NCI-H226 (cell line): ENCODE data around the gene FOXP4.
A peak's percentile ranks its signal among the peaks of the same experiment; 100 is the strongest.

Source experiments
- DNase-seq: peaks from one replicate; pipeline ENCODE4 v3.0.0-alpha.2; 2015

FOXP4 gene

GRCh38 chr6:41522780-41523548 lies 23.2 kb upstream of the FOXP4 start:
- no peak for DNase-seq

DNA sequence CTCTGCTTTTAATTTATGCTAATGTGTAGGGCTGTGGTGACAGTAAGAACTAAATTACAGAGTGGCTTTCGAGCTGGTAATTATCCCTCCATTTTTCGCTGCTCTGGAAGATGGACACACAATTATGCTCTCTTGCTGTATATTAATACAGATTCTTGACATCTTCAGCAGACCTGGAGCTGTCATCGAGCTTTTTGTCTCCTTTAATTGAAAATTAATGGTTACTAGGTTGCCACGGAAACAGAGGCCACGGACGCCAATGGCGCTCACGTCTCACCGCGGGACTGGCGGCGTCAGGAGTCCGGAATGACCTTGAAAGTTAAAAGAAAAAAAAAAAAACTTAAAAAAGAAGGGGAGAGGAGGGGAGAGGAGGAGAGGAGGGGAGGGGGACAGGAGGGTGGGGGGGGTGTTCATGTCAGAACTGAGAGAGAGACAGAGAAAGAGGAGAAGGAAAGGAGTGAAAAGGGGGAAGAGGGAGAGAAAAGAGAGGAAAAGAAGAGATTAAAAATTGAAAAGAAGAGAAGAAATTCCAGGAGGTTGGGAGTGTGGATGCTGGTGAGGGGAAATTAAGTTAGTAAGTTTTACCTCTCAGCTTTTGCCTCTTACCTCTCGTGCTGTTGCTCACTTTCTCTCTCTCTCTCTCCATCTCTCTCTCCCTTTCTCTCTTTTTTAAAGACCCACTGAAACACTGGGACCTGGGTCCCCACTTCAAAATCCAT lies 22.1 kb upstream of the FOXP4 start:
- no peak for DNase-seq

GRCh38 chr6:41524634-41525011 lies 21.6 kb upstream of the FOXP4 start:
- DNase-seq = no peak

GRCh38 chr6:41527721-41528408 lies 18.3 kb upstream of the FOXP4 start:
- no peak for DNase-seq

GRCh38 chr6:41528409-41528963 lies 17.7 kb upstream of the FOXP4 start:
- DNase-seq = no peak

DNA sequence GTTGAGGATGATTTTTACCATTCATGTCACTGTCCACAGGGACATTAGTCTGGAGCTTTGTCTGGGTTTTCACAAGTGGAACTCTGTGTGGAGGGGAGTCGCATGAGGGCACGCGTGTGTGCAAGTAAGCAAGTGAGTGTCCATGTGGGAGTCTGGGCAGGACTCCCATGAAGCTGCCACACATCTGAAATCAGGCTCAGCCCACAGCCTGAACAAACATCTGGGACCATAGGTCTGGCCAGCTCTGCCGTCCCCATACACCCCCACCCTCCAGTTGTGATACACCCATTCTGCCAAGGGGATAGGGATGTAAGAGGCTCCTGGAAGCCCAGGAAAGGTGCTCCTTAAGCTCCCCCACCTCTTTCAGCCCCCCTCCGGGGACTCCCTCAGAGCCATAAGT lies 17.1 kb upstream of the FOXP4 start:
- no peak for DNase-seq

- DNase-seq = no peak
Observed at GRCh38 chr6:41529970-41530369, 16.2 kb upstream of the FOXP4 start.

- no peak for DNase-seq
Observed at GRCh38 chr6:41530476-41530875, 15.7 kb upstream of the FOXP4 start.

DNA sequence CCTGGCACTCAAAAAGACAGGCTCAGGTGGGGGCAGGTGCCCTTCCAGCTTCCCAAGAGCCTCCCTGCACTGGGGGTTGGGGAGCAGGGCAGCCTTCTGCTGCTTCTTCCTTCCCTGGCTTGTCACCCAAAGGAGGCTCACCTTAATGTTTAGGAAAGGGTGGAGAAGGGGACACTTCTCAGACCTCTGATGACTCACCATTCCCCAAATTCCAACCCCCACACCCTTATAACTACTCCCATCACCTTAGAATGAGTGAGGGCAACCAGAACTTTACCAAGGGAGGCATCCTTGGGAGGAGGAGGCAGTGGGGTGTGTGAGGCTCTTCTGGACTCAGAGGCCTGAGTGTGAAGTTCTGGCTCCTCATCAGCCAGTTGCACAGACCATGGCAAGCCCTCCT lies 15.2 kb upstream of the FOXP4 start:
- DNase-seq = no peak

DNA sequence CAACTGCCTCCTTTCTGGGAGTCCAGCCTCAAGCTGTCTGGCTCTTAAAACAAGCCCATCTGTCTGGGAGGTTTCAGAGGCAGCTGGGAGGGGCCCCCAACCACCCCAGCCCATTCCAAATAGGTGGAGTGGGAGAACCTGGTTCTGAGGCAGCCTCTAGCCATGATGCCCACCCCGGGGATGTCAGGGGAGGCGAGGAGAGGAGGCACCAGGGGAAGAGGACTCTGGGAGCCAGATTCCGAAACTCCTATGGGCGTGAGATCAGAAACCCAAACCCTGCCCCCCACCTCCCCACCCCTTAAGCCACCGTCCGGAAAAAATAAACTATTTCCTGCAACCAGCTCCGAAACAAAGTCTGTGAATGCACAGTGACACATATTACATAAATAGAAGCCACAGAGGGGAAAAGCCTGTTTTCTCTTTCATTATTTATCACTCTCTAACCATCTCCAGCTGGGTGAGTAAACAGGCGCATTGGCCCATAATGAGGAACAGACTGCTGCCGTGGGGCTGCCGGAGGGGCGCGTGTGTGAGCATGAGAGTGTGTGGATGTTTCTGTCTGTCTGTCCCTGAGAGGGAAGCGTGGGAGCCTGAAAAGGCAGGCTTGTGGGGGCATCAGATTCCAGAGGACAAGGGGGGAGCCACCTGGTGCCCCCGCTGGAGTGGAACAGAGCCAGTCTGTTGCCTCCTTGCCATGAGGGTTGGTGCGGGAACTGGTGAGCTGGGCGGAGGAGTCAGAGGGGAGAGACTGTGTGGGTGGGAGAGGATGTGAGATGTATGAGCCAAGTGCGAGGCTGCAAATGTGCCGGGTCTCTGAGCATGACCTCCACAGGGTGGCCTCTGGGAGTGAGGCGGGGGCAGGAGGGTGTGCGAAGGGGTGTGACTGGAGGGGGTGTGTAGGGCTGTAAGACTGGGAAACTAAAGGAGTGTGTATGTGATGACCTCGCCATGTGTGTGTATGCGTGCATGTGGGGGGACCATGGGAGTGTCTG lies 14.3 kb upstream of the FOXP4 start:
- DNase-seq = no peak

DNA sequence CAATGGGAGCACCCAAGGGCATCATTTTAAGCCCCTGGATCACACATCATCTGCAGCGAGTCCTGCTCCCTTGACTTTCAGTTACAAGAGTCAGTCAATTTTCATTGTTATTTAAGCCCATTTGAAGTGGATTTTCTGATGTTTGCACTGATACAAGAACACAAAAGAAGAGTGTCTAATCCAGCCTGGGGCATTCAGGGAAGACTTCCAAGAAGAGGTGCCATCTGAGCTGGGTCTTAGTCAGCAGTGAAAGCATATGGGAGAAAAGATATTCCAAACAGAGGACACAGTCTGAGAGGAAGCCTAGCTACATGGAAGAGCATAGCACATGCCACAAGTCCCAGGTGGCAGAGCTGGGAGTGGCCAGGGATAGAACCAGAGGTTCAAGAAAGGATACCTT lies 10.4 kb upstream of the FOXP4 start:
- no peak for DNase-seq

DNA sequence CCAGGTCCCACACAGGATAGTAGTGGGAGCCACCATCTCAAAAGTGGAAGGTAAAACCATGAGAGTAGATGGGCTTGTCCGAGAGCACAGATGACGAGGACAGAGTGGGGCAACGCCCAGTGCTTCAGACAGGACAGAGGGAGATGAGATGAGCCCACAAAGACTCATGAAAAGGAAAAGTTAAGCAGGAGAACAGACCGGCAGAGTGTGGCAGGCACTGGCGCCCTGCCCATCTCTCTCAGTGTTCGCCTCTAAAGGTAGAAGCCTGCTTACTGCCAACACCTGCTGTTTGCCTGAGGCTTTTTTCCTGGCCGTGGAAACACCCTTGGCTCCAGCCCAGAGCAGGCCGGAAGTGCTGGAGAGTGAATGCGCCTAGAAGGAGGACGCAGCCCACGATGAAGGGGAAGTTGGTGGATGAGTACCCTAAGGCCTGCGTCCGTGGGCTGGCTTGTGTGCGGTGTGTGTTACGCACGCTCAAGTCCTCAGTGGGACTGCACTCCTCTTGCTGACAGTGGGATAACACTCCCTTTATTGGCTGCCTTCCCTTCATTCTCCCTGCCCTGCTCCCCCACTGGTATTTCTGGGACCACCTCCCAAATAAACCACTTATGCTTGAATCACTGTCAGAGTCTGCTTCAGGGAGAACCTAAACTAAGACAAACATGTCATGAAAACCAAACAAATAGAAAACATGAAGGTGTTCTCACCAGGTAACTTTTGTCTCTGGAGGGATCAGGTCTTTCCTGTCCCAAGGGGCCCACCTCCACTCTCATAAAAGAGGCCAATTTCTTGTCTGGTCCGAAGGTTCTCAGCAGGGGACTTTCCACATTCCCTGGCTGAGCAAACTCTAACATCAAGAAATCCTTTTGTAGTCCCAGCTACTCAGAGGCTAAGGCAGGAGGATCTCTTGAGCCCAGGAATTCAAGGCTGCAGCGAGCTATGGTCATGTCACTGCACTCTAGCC lies 9.1 kb upstream of the FOXP4 start:
- DNase-seq = peak; percentile 58

DNA sequence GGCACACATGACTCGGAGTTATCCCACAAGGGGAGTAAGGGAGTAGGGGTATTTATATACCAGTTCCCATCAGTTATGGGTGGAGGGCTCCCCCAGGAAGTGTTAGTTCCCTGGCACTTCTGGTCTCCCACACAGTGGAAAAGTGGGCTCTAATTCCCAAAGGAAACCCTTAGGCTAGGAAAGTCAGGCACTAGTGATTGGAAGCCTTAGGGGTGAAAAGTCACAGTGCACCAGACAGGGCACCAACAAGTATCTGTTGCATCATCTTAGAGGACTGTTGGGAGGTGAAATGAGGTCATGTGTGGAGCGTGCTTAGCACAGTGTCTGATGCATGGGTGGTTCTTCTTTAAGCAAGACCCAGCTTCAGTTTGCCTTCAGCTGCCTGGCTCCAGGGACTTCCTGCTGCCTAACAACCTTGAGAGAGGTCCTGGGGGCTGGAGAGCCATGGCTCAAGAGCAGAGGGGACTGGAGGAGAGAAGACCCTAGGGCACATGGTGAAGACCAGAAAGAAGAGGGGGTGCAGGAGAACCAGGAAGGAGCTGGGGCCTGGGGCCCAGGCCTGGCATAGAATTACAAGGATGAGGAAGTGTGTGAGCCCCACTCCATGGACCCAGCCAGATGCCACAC lies 7.5 kb upstream of the FOXP4 start:
- DNase-seq = no peak

- no peak for DNase-seq
Observed at GRCh38 chr6:41539204-41539603, 7.0 kb upstream of the FOXP4 start.

DNA sequence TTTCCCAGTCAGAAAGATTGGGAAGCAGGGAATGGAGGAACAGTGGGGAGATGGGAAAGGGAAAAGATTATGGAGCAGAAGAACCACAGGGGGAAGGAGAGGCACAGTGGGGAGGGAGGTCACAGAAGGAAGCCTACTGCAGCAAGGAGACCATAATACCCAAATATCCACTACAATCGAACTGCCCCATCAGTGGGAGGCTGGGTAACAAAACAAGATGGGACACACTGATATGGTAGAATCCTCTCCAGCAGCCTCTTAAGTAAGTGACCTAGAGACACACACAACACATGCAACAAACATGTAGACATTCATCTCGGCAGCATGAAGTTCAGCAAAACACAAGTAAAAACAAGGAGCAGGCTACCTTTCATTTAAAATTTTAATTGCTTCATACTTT lies 4.8 kb upstream of the FOXP4 start:
- no peak for DNase-seq

GRCh38 chr6:41543087-41543486 lies 3.1 kb upstream of the FOXP4 start:
- no peak for DNase-seq

DNA sequence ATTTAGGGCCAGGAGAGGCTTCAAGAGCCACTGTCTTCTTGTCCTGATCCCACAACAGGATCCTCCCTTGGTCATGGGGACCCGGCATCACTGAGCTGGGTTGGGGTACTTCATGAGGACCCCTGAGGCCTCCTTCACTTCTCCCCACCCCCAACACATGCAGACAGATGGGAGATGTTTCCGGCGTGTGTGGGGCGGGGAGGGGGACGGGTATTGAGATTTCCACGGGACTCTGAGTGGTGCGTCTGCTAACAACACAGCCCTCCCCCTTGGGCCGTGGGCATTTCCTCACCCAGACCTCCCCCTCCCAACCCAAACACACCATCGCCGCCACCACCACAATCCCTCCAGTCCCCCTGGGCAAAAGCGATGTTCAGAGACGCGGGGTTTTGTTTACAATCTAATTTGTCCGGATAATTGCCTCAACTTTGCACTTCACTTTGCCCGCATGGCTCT lies 906 bp upstream of the FOXP4 start:
- no peak for DNase-seq

DNA sequence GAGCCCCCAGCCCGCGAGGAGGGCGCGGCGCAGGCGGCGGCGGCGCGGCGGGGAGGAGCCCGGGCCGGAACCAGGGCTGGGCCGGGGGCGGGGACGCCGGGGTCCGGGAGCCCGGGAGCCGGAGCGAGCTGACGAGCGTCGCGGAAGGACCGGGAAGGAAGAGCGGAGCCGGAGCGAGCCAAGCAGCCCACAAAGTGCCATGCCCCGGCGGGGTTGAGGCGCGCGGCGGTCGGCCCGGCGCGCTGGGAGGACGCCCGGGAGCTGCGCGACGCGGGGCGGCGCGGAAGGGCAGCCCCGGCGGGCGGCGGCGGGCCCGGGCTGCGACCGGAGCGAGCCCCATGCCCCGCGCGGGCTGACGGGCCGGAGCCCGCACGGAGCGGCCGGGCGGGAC lies 289 bp downstream of the FOXP4 start:
- no peak for DNase-seq

DNA sequence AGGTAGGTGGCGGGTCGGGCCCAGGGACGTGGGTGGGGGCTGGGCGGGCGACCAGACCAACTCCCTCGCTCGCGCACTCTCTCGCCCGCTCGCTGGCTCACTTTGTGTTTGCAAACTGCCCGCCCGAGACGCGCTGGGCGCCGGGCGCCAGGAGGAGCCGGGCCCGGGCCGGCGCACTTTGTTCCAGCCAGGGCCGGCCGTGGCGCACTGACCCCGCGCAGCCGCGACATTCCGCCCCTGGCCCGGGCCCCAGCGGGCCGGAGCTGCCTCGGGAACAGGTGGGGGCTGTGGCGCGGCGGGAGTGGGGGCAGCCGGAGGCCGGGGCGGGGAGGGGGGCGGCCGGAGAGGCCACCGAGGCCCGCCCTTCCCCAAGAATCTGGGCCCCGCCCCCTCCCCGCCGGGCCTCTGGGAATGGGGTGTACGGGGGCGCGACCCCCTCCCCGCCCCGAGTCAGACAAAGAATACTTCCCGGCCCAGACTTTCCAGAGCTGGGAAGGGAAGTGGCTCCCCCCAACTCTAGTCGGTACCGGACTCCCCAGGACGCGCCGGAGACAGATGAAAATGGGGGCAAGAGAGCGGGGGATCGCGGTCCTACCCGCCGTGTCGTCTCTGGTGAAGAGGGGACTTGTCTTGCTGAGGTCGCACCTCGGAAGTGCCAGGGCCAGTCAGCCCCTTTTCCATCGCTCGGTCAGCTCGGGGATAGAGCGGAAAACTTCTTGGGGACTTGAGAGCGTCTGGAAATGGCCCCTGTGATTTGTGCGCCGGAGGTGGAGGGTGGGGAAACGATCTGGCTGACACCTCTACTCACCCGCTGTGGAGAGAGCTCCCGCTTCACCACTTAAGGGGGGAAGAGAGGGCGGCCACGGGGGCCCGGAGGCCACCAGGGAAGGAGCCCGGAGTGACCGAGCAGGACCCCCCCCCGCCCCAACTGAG lies 951 bp downstream of the FOXP4 start:
- peak; percentile 45 for DNase-seq

DNA sequence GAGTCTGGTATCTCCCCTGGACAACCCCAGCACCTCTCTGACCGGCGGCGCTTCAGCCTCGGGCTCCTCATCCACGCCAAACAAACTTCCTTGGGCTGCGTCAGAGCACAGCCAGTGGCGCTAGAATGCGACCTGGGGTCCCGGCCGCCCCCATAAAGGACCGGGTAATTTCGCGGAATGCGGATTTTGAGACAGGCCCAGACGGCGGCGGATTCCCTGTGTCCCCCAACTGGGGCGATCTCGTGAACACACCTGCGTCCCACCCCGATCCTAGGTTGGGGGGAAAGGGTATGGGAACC lies 1.6 kb downstream of the FOXP4 start:
- DNase-seq = no peak
